Adipocyte (in vitro differentiated cells): ENCODE measurements around the gene ATG4D.

Source experiments
- DNase-seq: peaks from one replicate; pipeline ENCODE4 v3.0.0-alpha.2; 2015; ENCODE audit warnings: low read depth
- H3K27me3 ChIP-seq: replicated peaks from 2 replicates; pipeline ENCODE4 v1.7.0; 2013; ENCODE audit warnings: mild to moderate bottlenecking, low read length, moderate library complexity; ENCODE audit not compliant: control insufficient read depth, insufficient read depth
- H3K36me3 ChIP-seq: 2 replicates; pipeline ENCODE4 v1.7.0; 2013; ENCODE audit warnings: low read length, mild to moderate bottlenecking, moderate library complexity; ENCODE audit not compliant: control insufficient read depth, insufficient read depth, severe bottlenecking
- H3K4me1 ChIP-seq: 2 replicates; pipeline ENCODE4 v1.7.0; 2013; ENCODE audit warnings: mild to moderate bottlenecking, low read length, moderate library complexity; ENCODE audit not compliant: control insufficient read depth, insufficient read depth
- H3K4me3 ChIP-seq: 2 replicates; pipeline ENCODE4 v1.7.0; 2013; ENCODE audit warnings: mild to moderate bottlenecking, low read length, moderate library complexity
- H3K9ac ChIP-seq: 2 replicates; pipeline ENCODE4 v1.7.0; 2013; ENCODE audit warnings: mild to moderate bottlenecking, low read length, moderate library complexity
- H3K9me3 ChIP-seq: 2 replicates; pipeline ENCODE4 v1.7.0; 2013; ENCODE audit warnings: mild to moderate bottlenecking, low read length, moderate library complexity; ENCODE audit not compliant: control insufficient read depth

Gene ATG4D

DNA sequence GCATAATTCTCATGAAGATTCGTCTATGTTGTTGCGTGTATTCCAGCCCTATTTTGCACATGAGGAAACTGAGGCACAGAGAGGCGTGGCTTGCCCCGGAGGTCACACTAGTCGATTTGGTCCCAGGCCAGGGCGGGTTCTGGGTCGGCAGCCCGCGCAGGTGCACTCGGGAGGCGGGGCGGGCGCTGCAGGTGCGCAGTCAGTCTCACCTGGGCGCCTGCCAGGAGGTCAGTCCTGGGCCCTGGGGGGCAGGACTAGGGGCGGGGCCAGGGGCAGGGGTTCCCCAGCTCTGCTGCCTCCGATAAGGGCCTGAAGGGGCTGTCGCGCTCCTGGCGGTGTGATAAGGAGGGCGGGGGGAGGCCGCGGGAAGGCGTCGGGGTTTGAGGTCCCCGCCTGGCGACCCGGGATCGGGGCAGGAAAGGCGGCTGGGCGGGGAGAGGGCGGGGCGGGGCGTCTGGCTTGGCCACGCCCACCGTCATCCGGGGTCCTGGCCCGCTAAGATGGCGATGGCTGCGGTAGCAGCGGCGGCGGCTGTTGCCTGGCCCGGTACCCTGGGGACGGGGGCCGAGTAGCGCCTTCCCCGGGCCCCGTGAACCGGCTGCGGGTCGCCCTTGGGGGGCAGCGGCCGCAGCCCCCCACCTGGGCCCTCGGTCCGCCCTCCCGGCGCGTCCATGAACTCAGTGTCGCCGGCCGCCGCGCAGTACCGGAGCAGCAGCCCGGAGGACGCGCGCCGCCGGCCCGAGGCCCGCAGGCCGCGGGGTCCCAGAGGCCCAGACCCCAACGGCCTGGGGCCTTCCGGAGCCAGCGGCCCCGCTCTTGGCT lies at the start of gene ATG4D:
Gene ATG4D, plus strand, starts transcription at position 485 of the 822 bp plus-strand sequence. Its CDS starts 187 bp downstream, at position 672.
- Histone ChIP-seq H3K9ac (peak within 1 kb of the TSS; percentile 92), H3K4me3 (peak within 1 kb of the TSS; percentile 90), H3K9me3 (no peaks in the 10 kb centered on the region), H3K4me1 (peaks cover 8% of the 10 kb centered on the region), H3K36me3 (peaks cover 10% of the 10 kb centered on the region), H3K27me3 (peaks cover 4% of the 10 kb centered on the region)
- DNase-seq: peak; percentile 88

DNA sequence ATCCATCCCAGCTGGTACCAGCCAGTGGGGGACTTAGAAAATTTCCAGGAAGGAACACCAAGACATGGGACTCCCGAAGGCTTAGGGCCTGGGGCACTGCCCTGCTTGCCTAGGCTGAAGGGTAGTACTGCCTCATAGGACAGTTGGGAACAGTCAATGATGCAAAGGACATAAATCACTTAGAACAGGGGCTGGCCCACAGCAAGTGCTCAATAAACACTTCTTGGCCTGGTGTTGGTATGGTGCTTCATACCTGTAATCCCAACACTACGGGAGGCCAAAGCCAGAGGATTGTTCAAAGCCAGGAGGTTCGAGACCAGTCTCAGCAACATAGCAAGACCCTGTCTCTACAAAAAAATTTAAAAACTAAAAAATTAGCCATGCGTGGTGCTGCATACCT lies 46.3 kb upstream of the ATG4D start:
- Histone ChIP-seq H3K36me3 (peaks cover 42% of the 10 kb centered on the region), H3K4me1 (peaks cover 21% of the 10 kb centered on the region), H3K27me3 (no peaks in the 10 kb centered on the region), H3K9me3 (no peaks in the 10 kb centered on the region), H3K4me3 (no peak overlapping the region), H3K9ac (peak overlapping the region; percentile 23)
- no peak for DNase-seq

DNA sequence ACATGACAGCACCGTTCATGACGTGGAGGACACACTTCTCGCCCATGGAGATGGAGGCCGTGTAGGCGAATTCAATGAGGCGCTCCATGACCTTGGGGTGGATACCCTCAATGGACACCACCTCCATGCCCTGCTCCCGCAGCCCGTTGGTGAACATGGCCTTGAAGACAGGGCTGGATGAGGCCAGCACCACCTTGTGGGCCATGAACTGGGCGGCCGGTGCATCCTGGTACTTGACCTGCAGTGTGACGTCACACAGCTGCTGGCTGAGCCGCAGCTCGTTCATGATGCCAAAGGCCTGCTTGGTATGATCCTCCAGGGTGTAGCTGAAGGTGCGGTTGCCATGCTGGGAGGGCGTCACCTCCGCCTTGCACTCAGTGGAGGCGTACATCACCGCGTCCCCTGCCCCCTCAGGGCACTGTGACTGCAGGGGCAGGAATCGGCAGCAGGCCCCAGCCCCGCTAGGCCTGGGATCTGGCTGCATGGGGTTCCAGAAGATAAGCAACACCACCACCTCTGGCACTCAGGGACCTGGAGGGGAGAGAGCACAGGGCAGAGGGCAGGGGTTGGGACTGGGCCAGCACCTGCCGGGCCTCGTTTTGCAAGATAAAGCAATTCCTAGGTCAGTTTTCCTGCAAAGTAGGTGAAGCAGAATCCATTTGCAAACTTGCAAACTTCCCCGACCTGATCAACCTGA lies 44.0 kb upstream of the ATG4D start:
- H3K9me3 ChIP-seq: no peaks in the 10 kb centered on the region
- peaks cover 35% of the 10 kb centered on the region for H3K36me3 ChIP-seq
- H3K4me1 ChIP-seq: peaks cover 21% of the 10 kb centered on the region
- H3K27me3 ChIP-seq: no peaks in the 10 kb centered on the region
- no peak overlapping the region for H3K4me3 ChIP-seq
- no peak for DNase-seq
- H3K9ac ChIP-seq: peak overlapping the region; percentile 51

DNA sequence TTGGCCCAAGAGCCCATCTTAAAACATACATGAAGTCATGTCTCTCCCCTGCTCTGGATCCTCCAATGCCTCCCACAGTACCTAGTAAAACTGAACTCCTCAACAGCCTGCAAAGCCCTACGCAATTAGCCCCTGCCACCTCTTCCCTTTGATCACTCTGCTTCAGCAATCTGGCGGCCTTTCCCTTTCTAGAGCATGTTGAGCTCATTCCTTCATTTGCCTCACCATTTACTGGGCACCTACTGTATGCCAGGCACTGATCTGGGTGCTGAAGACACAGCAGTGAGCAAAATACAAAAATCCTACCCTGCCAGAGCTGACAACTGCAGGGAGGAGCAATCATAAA lies 43.5 kb upstream of the ATG4D start:
- Histone ChIP-seq H3K27me3 (no peaks in the 10 kb centered on the region), H3K9ac (peak overlapping the region; percentile 51), H3K4me1 (peaks cover 21% of the 10 kb centered on the region), H3K4me3 (no peak overlapping the region), H3K36me3 (peaks cover 31% of the 10 kb centered on the region), H3K9me3 (no peaks in the 10 kb centered on the region)
- no peak for DNase-seq

DNA sequence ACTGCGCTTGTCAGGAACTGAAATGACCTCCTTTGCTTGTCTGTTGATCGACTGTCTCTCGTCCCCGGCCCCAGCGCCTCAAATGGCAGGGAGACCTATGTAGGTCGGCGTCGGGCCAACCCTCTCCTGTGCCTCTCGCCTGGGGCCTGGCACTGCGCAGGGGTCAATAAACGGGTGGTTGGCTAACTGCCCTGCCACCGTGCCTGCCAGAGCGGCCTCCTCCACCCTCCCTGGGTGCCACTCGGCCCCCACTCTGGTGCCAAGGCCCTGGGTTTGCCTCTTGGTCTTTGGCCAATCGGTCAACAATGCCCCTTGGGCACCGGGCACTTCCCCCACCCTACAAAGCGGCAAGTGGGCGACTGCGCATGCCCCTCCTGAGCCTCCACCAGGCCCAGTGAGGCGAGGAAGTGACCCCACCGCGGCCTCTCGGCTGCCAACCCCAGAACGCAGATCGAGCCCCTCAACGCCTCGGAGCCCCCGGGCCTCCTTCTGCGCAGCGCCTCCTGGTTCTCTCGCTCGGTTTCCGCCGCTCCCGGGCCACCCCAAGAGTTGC lies 41.7 kb upstream of the ATG4D start:
- Histone ChIP-seq H3K9me3 (no peaks in the 10 kb centered on the region), H3K27me3 (no peaks in the 10 kb centered on the region), H3K4me3 (peak overlapping the region; percentile 87), H3K4me1 (peaks cover 21% of the 10 kb centered on the region), H3K9ac (peak overlapping the region; percentile 100), H3K36me3 (peaks cover 17% of the 10 kb centered on the region)
- peak; percentile 82 for DNase-seq

DNA sequence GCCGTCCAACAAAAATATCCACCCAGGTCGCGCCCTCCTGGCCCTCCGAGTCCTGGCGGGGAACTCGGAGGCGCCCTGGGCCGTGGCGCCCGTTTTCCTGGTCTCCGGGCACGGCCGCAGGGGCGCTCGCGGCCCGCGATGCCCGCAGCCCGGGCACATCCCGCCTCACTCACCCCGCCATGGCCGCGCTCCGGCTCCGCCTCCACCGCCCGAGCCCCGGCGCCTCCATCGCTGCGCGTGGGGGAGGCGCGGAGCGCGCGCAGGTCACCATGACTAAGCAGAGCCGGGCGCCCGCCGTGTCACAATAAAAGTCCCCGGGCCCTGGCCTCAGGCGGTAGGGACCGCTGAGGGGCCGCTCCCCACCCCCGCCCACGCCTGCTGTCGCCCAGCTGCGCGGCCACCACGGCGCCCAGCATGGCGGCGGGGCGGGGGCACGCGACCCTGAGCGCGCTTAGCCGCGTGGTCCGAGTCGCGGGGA lies 41.1 kb upstream of the ATG4D start:
- H3K27me3 ChIP-seq: no peaks in the 10 kb centered on the region
- H3K9ac ChIP-seq: peak overlapping the region; percentile 100
- H3K4me1 ChIP-seq: peaks cover 21% of the 10 kb centered on the region
- peak; percentile 93 for DNase-seq
- peak overlapping the region; percentile 87 for H3K4me3 ChIP-seq
- peaks cover 12% of the 10 kb centered on the region for H3K36me3 ChIP-seq
- no peaks in the 10 kb centered on the region for H3K9me3 ChIP-seq

DNA sequence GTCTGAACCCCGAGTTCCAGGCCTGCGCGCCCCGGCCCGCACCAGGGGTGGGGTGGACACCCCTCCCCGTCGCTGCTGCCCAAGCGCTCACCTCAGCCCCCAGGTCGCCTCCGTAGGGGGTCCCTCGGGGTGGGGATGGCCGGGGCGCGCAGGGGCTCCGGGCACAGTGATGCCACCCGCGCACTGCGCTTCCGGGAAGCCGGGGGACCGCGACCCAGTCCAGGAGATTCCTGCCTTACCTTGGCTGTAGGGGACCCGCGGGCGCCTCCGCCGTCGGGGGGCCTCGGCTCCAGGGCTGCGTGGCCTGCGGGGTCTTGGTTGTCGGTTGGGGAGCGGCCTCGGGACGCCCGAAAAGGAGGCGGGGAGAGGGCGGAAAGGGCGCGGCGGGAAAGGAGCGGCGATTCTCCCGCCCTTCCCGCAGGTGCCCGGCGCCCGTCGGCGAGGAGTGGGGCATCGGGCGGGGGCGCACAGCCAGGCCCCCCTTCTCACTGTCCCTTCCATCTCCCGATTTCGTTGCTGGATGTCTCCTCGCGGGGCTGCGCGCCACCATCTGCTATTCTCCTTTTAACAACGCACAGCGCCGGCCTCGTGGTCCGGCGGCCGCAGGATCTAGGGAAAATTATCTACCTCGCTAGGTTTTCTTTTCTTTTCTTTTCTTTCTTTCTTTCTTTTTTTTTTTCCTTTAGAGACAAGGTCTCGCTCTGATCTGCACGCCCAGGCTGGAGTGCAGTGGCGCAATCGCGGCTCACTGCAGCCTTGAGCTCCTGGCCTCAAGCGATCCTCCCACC lies 40.5 kb upstream of the ATG4D start, which contains the start of gene KEAP1:
Gene KEAP1, minus strand, starts transcription at position 355 of the 788 bp plus-strand sequence. CDS start 3,323 bp downstream, outside the sequence.
- Histone ChIP-seq H3K27me3 (no peaks in the 10 kb centered on the region), H3K4me3 (peak within 1 kb of the TSS; percentile 87), H3K9me3 (no peaks in the 10 kb centered on the region), H3K4me1 (peaks cover 21% of the 10 kb centered on the region), H3K36me3 (peaks cover 12% of the 10 kb centered on the region), H3K9ac (peak within 1 kb of the TSS; percentile 100)
- peak; percentile 46 for DNase-seq

DNA sequence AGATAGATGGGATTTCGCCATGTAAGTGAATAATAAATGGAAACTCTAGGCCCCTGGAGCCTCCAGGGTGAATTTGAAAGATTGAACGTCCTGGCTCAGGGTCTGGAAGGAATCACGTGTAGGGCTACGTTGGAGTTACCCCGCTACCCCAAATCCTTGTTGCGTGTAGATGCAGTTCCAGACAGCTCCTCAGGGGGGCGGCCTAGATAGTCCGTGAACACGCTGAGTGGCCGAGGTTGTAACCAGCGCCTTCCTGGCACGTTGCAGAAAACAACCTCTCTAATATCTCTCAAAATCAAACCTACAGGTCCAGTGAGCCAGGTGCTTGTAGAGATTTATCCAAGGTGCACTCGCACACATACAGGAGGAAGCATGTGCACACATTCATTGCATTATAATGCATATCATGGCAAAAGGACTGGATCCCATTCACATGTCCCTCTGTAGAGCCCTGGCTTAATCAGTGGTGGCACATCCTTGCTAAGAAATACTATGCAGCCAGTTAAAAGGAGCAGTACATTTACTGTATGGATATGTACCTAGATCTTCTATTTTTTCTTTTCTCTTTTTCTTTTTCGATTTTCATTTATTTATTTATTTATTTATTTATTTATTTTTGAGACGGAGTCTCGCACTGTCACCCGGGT lies 38.0 kb upstream of the ATG4D start:
- no peaks in the 10 kb centered on the region for H3K27me3 ChIP-seq
- DNase-seq: peak; percentile 83
- H3K9ac ChIP-seq: no peak overlapping the region
- no peaks in the 10 kb centered on the region for H3K9me3 ChIP-seq
- H3K4me1 ChIP-seq: peaks cover 10% of the 10 kb centered on the region
- no peaks in the 10 kb centered on the region for H3K36me3 ChIP-seq
- no peak overlapping the region for H3K4me3 ChIP-seq

DNA sequence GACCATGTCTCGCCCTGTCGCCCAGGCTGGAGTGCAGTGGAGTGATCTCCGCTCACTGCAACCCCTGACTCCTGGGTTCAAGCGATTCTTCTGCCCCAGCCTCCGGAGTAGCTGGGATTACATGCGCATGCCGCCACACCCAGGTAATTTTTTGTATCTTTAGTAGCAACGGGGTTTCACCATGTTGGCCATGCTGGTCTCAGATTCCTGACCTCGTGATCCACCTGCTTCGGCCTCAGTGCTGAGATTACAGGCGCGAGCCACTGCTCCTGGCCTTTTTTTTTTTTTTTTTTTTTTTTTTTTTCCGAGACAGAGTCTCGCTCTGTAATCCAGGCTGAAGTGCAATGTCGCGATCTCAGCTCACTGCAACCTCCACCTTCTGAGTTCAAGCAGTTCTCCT lies 35.7 kb upstream of the ATG4D start:
- no peak overlapping the region for H3K4me3 ChIP-seq
- peaks cover 3% of the 10 kb centered on the region for H3K27me3 ChIP-seq
- H3K4me1 ChIP-seq: no peaks in the 10 kb centered on the region
- H3K9me3 ChIP-seq: no peaks in the 10 kb centered on the region
- no peaks in the 10 kb centered on the region for H3K36me3 ChIP-seq
- DNase-seq: no peak
- no peak overlapping the region for H3K9ac ChIP-seq

DNA sequence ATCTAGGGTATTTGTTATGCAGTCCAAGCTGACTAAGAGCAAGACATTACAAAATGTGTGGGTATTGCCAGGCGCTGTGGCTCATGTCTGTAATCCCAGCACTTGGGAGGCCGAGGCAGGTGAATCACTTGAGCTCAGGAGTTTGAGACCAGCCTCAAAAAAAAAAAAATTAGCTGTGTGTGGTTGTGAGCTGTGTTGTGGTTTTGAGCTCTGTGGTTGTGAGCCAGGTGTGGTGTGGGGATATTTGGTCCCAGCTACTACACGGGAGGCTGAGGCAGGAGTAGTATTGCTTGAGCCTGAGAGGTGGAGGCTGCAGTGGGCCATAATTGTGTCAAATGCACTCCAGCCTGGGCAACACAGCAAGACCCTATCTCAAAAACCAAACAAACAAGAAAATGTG lies 35.0 kb upstream of the ATG4D start:
- Histone ChIP-seq H3K4me3 (no peak overlapping the region), H3K27me3 (peaks cover 9% of the 10 kb centered on the region), H3K4me1 (no peaks in the 10 kb centered on the region), H3K36me3 (no peaks in the 10 kb centered on the region), H3K9me3 (no peaks in the 10 kb centered on the region), H3K9ac (no peak overlapping the region)
- DNase-seq: no peak
